Measurements from ENCODE around the gene POPDC3. TPM values are rescaled to one million over a fixed set of nuclear protein-coding genes. Genes with fewer than 3 reads are reported as not detected.

Gene POPDC3
- total RNA-seq, 2 donors from 2014 or later: 6.4 to 8.0 TPM

GRCh38 chr6:105108631-105109262, 71.1 kb downstream of the POPDC3 start:
- no peaks in the 10 kb centered on the region for H3K36me3 Mint-ChIP-seq (ENCODE audit: low read depth)
- no peak for DNase-seq
- Histone ChIP-seq H3K27ac (ENCODE audit: low read depth, low read length) (no peak overlapping the region), H3K4me1 (ENCODE audit: control insufficient read depth, insufficient read depth, low read length) (no peaks in the 10 kb centered on the region), H3K9ac (ENCODE audit: extremely low read depth, low read length, poor library complexity, severe bottlenecking) (no peak overlapping the region), H3K27me3 (ENCODE audit: control insufficient read depth, insufficient read depth, low read length, poor library complexity, severe bottlenecking) (no peaks in the 10 kb centered on the region), H3K4me3 (ENCODE audit: low read length) (no peak overlapping the region), H3K36me3 (ENCODE audit: control insufficient read depth, insufficient read depth, low read length) (no peaks in the 10 kb centered on the region), H3K9me3 (ENCODE audit: control insufficient read depth, low read length) (no peaks in the 10 kb centered on the region)
- H3K4me3 Mint-ChIP-seq: no peak overlapping the region
- peaks cover 3% of the 10 kb centered on the region for H3K4me1 Mint-ChIP-seq
- H3K27ac Mint-ChIP-seq: no peak overlapping the region
- TF ChIP-seq, protein P1, sequence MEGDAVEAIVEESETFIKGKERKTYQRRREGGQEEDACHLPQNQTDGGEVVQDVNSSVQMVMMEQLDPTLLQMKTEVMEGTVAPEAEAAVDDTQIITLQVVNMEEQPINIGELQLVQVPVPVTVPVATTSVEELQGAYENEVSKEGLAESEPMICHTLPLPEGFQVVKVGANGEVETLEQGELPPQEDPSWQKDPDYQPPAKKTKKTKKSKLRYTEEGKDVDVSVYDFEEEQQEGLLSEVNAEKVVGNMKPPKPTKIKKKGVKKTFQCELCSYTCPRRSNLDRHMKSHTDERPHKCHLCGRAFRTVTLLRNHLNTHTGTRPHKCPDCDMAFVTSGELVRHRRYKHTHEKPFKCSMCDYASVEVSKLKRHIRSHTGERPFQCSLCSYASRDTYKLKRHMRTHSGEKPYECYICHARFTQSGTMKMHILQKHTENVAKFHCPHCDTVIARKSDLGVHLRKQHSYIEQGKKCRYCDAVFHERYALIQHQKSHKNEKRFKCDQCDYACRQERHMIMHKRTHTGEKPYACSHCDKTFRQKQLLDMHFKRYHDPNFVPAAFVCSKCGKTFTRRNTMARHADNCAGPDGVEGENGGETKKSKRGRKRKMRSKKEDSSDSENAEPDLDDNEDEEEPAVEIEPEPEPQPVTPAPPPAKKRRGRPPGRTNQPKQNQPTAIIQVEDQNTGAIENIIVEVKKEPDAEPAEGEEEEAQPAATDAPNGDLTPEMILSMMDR (conservative IDR thresholded peaks at IDR 0.05): no peak
- 81 to 84% methylated on average over 2 to 7 of the region's 7 CpGs for WGBS, 2 experiments (ENCODE audit: insufficient coverage in 1 of 2, insufficient read length in 1 of 2)
- no peaks in the 10 kb centered on the region for H3K9me3 Mint-ChIP-seq
- H3K27me3 Mint-ChIP-seq (ENCODE audit: insufficient read depth): no peaks in the 10 kb centered on the region

Other genes starting within 250 kb of the POPDC3 start
- gene LIN28B, start 222.9 kb downstream of the POPDC3 start, total RNA-seq: 10 to 100 TPM; 65.1 to 65.3 TPM
- gene PREP, start 223.1 kb upstream of the POPDC3 start, total RNA-seq: 10 to 100 TPM; 42.9 to 52.2 TPM

Measured in endodermal cell (in vitro differentiated cells).